SH-SY5Y (cell line): ENCODE measurements around the gene MTMR6.

Experiments used
- GATA2 ChIP-seq: IDR thresholded peaks from 2 replicates; pipeline ENCODE4 v1.6.1; 2011; ENCODE audit warnings: mild to moderate bottlenecking, low read depth, low read length
- GATA3 ChIP-seq: IDR thresholded peaks from 2 replicates; pipeline ENCODE4 v1.6.1; 2011; ENCODE audit warnings: low read depth, mild to moderate bottlenecking, low read length, moderate library complexity

GRCh38 chr13:25276748-25277147 is 10.5 kb downstream of the MTMR6 start:
- TF ChIP-seq GATA2: no peak
- no peak for TF ChIP-seq GATA3
